Kidney capillary endothelial cell (primary cell): ENCODE data around the gene CHRDL1.

Experiments used
- DNase-seq: peaks from one replicate; pipeline ENCODE4 v3.0.0-alpha.2; 2018; ENCODE audit warnings: low spot score

The CHRDL1 gene

GRCh38 chrX:110743679-110744340 lies 51.8 kb downstream of the CHRDL1 start:
- DNase-seq = no peak

GRCh38 chrX:110741213-110741796 lies 54.3 kb downstream of the CHRDL1 start:
- DNase-seq = no peak

GRCh38 chrX:110734894-110735541 lies 60.6 kb downstream of the CHRDL1 start:
- no peak for DNase-seq

GRCh38 chrX:110734271-110734670 lies 61.3 kb downstream of the CHRDL1 start:
- no peak for DNase-seq

GRCh38 chrX:110733166-110733565 lies 62.5 kb downstream of the CHRDL1 start:
- no peak for DNase-seq

GRCh38 chrX:110732266-110732665 lies 63.4 kb downstream of the CHRDL1 start:
- DNase-seq = no peak

GRCh38 chrX:110723844-110724243 lies 71.8 kb downstream of the CHRDL1 start:
- no peak for DNase-seq

GRCh38 chrX:110722135-110722534 lies 73.5 kb downstream of the CHRDL1 start:
- no peak for DNase-seq

GRCh38 chrX:110713666-110714065 lies 82.0 kb downstream of the CHRDL1 start:
- DNase-seq = no peak

- no peak for DNase-seq
Observed at GRCh38 chrX:110706446-110706845, 89.2 kb downstream of the CHRDL1 start.

GRCh38 chrX:110703641-110704040 lies 92.0 kb downstream of the CHRDL1 start:
- no peak for DNase-seq

GRCh38 chrX:110699109-110699508 lies 96.5 kb downstream of the CHRDL1 start:
- DNase-seq = no peak

GRCh38 chrX:110698696-110699095 lies 96.9 kb downstream of the CHRDL1 start:
- DNase-seq = no peak

GRCh38 chrX:110692866-110693265 lies 102.8 kb downstream of the CHRDL1 start:
- no peak for DNase-seq

- no peak for DNase-seq
Observed at GRCh38 chrX:110691446-110691845, 104.2 kb downstream of the CHRDL1 start.

- DNase-seq = no peak
Observed at GRCh38 chrX:110684653-110685052, 111.0 kb downstream of the CHRDL1 start.

- DNase-seq = no peak
Observed at GRCh38 chrX:110683925-110684324, 111.7 kb downstream of the CHRDL1 start.

- DNase-seq = no peak
Observed at GRCh38 chrX:110678591-110678990, 117.0 kb downstream of the CHRDL1 start.

- DNase-seq = no peak
Observed at GRCh38 chrX:110675886-110676285, 119.7 kb downstream of the CHRDL1 start.

- no peak for DNase-seq
Observed at GRCh38 chrX:110671068-110671803, 124.4 kb downstream of the CHRDL1 start.

GRCh38 chrX:110669572-110669971 lies 126.0 kb downstream of the CHRDL1 start:
- no peak for DNase-seq

GRCh38 chrX:110667706-110668105 lies 127.9 kb downstream of the CHRDL1 start:
- DNase-seq = no peak
